GM18868 (cell line): ENCODE measurements around the gene OR2H1.
A peak's percentile ranks its signal among the peaks of the same experiment; 100 is the strongest.

ENCODE experiments used
- ATAC-seq: cut with Tn5 transposase; IDR thresholded peaks from one replicate; pipeline ENCODE4 v1.9.1; 2021; ENCODE audit warnings: mild to moderate bottlenecking, moderate library complexity; ENCODE audit not compliant: unreplicated experiment

The OR2H1 gene

DNA sequence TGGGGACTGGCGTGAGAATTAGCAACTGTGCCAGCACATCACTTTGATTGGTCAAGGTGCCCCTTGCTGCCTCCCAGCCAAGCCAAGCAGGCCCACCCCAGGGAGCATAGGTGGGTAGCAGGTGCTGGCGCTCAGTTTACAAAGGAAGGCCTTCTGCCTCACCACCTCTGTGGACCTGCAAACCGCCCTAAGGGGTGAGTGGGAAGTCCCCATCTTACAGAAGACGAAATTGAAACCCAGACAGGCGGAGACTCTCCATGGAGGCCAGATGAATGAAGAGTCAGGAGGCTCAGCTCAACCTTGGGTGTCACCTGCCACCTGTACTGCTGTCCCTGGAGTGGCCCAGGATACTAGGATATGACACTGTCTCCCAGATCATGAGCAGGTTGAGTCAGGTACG lies 52.3 kb downstream of the OR2H1 start:
- peak; percentile 93 for ATAC-seq

DNA sequence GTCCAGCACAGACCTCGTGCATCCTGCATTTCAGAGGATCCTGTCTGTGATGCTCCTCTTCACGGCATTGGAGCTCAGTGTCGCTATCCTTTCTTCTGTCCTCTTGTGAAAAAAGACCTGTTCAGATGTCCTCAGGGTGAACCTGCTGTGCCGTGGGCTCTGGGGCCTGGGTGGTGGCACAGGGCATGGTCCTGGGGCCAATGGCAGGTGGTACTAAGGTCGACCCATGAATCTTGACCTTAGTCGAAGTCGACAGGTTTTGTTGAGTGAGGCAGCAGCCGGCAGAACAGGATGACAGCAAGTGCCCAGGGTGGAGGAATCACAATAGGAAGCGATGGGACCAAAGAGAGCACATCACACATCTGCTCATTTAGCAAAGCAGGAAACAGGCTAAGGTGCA lies 52.8 kb downstream of the OR2H1 start:
- no peak for ATAC-seq

DNA sequence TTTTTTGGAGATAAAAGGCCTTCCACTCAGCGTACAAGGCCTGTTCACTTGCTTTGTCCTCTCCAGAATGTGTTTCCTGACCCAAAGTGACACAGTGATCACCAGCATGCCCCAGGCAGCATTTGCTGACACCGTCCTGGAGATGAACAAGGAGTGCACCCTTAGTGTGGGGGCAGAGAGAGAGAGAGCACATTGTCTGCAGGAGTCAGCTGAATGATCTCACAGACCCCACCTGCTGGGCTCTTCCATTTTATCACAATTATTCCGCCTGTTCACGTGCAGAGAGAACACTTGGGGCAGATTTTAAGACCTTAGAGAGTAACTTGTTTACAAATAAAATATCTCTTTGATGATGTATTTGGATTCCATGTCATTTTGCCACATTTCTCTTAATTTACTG lies 53.2 kb downstream of the OR2H1 start:
- no peak for ATAC-seq

DNA sequence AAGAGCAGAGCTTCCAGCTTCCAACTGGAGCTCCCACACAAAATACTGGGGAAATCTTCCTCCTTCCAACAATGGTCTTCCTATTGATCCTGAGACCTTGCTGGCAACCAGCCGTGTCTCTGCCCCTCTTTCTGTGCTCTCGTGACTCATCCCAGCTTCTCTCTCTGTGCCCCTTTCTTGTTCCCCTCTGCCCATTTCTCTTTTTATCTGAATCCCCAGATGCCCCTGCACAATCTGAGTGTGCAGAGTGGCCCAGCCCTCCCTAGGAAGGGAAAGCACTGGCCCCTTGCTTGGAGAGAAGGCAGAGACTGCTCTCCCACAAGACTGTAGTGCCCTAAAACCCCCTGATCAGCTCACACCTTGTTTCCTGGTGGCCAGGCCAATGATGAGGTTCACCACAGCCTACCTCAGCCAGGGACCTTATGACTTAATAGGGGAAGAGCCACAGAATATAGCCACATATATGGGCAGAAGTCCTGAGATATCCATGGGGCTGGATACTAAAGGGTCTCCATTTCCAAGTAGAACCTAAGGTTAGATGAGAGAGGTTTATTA lies 53.9 kb downstream of the OR2H1 start:
- ATAC-seq = no peak
